ENCODE measurements around the gene LDHA. TPM values are rescaled to one million over a fixed set of nuclear protein-coding genes. Genes with fewer than 3 reads are reported as not detected.

The LDHA gene
- total RNA-seq: 183 and 271 TPM in 2 replicates

DNA sequence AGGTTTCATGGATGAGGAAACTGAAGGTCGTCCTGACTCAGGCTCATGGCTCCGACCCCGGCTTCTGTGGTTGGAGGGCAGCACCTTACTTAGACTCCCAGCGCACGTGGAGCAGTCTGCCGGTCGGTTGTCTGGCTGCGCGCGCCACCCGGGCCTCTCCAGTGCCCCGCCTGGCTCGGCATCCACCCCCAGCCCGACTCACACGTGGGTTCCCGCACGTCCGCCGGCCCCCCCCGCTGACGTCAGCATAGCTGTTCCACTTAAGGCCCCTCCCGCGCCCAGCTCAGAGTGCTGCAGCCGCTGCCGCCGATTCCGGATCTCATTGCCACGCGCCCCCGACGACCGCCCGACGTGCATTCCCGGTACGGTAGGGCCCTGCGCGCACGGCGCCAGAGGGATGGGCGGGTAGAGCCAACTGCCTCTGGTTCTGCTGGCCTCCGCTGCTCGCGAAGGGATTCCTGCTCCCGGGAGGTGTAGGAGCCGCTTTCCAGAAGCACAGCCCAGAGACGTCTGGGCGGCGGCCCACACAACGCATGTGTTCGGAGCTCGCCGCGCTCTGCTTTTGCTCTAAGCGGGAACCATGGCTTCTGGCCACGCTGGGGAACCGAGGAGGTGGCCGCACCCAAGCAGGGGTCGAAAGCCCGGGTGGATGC lies at the start of gene LDHA:
Gene LDHA, plus strand, starts transcription at position 289 of the 653 bp plus-strand sequence. CDS start 2,280 bp downstream, outside the sequence.
- DNase-seq (ENCODE audit: low read depth in 2 of 2): peak; percentile 85 to 97

DNA sequence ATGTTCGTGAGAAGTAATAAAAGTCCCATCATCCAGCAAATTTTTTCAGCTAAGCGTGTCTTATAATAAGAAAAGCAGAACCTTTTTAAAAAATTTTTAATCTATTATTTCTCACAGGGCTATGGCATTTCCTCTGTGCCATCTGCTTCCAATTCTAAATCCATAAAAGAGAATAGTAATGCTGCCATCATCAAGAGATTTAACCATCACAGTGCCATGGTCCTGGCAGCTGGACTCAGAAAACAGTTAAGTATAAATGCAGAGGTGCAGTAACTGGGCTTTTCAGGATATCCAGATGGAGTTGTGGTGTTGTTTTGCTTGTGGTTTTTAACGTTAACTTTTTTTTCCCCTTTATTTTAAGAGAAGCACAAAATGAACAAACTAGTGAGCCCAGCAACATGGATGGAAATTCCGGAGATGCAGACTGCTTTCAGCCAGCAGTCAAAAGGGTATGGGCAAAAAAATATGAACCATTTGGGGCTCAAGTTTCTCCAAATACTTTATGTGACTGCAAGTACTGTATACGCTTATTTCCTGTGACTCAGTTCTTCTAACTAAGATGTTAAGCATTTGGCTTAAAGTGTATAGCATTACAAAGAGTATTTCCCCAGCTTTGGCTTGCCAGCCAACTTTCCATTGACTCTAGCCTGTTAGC lies 46.8 kb upstream of the LDHA start:
- peak in 1 of 2 donors; percentile 25 for DNase-seq (ENCODE audit: low read depth in 2 of 2)

DNA sequence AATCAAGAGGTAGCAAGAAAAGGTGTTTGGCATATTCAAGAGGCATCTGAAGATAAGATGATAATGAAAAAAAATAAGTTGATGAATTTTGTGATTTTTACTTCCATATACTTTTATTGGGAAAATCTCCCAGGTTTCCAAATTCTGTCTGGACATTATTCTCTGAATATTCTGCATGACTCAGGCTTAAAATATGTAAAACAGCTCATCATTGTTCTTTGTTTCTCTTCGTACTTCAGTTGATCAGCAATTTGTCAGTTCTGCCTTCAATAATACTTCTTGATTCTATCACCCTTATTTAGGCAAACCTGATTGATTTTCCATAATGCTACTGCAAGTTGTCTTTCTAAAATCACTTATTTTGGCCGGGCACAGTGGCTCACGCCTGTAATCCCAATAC lies 41.8 kb upstream of the LDHA start:
- peak in 1 of 2 donors; percentile 19 for DNase-seq (ENCODE audit: low read depth in 2 of 2)

DNA sequence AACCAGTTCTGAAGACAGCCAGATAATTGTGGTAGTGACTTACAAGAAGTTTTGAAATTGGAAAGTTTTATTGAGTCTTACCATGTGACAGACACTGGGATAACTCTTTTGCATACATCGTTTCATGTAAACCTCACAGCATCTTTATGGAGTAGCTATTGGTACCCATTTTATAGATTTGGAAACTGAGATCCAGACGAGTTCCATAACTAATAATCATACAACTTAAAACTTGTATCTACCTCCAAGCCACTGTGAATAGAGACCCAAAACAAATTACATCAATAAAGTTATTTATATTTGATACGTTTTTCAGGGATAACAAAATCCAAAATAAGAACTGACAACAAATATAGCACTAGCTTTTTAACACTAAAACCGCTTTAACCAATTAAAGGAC lies 35.7 kb upstream of the LDHA start:
- no peak for DNase-seq (ENCODE audit: low read depth in 2 of 2)

GRCh38 chr11:18361154-18361553 lies 33.2 kb upstream of the LDHA start:
- no peak for DNase-seq (ENCODE audit: low read depth in 2 of 2)

DNA sequence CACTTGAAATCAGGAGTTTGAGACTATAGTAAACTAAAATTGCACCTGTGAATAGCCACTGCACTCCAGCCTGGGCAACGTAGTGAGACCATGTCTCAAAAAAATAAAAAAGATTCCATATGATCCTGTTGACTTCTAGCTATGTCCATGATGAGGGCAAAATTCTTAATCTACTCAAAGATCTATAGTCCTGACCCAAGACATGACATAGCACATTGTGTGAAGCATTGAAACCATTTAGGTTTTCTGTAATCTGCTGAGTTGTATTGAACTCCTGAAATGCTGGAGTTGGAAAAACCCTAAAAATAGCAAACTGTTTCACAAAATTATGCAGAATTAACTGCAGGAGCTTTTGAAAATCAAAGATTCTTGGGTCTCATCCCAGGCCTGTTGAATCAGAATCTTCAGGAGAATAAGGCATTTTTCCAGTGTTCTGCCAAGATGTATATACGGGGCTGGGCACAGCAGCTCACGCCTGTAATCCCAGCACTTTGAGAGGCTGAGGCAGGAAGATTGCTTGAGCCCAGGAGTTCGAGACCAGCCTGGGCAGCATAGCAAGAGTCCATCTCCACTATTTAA lies 29.8 kb upstream of the LDHA start:
- DNase-seq (ENCODE audit: low read depth in 2 of 2): no peak

- no peak for DNase-seq (ENCODE audit: low read depth in 2 of 2)
Observed at GRCh38 chr11:18365741-18366140, 28.6 kb upstream of the LDHA start.

GRCh38 chr11:18366286-18366685 lies 28.1 kb upstream of the LDHA start:
- no peak for DNase-seq (ENCODE audit: low read depth in 2 of 2)

DNA sequence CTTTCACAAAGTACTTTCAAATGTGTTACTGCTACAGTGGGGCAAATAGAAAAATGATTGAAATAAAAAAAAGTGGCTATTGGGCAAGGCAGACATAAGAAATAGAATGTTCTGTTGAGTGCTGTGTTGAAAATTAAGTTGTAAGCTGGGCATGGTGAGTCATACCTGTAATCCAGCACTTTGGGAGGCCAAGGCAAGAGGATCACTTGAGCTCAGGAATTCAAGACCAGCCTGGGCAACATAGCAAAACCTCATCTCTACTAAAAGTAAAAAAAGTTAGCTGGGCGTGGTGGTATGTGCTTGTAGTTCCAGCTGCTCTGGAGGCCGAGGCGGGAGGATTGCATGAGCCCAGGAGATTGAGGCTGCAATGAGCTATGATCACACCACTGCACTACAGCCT lies 26.9 kb upstream of the LDHA start:
- DNase-seq (ENCODE audit: low read depth in 2 of 2): no peak

DNA sequence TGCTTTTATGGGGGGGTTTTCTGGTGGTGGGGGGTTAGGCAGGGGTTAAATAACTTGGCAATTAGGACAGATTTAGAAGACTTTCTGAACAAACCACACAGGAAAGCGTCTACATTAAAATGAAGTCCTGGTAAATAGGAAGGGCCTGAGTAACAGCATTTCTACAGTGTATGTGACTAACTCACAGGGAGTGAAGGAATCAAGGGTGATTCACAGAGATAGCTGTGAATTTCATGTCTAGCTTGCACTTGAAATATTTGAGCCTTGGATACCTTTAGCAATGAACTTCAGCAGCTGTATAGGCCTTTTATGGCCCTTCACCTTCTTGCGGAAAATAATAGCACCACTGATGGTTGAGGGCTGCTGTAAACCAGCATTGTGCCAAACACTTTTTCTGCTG lies 26.1 kb upstream of the LDHA start:
- no peak for DNase-seq (ENCODE audit: low read depth in 2 of 2)

DNA sequence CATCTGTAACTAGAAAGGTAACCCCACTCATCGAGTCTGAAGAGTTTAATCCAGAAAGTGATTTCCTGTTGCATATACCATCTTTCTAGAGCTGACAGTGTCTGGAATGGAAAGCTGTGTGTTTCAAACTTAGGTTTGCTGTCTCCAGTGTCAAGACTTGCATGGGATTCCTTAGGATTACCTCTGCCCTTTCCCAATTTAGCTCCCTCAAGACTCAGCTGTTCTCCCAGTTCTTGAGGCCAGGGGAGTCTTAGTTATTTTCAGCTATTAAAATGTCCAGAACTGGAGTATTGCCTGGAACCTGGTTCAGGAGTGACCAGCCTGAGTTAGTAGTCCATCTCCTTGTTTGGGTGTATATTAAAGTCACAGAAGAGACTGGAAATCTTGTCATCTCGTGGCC lies 25.0 kb upstream of the LDHA start:
- no peak for DNase-seq (ENCODE audit: low read depth in 2 of 2)

DNA sequence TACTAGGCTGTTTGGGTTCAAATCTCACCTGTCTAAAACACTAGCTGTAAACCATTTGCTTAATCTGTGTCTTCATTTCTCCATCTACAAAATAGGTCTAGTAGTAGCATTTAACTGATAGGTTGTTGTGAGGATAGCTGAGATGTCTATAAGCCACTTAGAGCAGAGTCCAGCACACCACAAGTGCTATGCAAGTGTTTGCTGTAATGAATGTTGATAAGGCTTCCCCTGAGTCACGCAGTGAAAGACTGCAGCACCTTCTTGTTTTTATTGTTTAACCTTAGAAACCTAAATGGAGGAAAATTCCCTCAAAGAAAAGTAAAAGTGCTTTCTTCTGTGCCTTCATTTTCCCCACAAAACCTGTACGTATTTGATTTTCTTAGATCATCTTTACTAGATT lies 23.1 kb upstream of the LDHA start:
- DNase-seq (ENCODE audit: low read depth in 2 of 2): no peak

- no peak for DNase-seq (ENCODE audit: low read depth in 2 of 2)
Observed at GRCh38 chr11:18372201-18372600, 22.2 kb upstream of the LDHA start.

DNA sequence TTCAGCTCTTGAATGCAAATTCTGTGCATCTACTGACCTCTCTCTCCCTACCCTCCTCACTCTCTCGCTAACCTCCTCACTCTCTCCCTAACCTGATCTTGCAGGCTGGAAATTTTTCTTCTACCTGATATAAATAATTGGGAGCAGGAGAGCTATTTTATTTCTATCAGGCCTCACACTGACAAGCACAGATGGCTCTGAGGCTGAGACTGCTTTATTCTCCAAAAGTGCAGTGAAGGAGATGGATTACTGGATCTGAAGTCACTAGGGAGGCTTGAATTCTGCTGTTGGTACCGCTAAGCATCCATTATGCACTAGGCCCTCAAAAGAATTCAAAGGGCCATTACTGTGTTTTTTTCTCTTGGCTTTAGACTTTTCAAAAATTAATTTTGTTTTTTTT lies 19.4 kb upstream of the LDHA start:
- no peak for DNase-seq (ENCODE audit: low read depth in 2 of 2)

DNA sequence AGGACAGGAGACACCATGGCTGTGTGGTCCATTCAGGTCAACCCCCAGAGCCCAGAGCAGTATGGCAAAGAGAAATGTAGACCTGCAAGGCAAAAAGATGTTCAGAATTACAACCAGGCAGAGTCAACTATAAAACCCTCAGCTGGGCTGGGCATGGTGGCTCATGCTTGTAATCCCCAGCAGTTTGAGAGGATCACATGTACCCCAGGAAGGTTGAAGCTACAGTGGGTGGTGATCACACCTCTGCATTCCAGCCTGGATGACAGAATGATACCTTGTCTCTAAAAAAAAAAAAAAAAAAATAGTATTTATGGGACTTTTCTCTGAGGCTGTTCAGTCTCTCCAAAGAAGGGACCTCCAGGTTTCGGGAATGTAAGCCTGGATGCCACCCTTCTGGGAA lies 18.4 kb upstream of the LDHA start:
- no peak for DNase-seq (ENCODE audit: low read depth in 2 of 2)

- no peak for DNase-seq (ENCODE audit: low read depth in 2 of 2)
Observed at GRCh38 chr11:18379201-18379600, 15.2 kb upstream of the LDHA start.

DNA sequence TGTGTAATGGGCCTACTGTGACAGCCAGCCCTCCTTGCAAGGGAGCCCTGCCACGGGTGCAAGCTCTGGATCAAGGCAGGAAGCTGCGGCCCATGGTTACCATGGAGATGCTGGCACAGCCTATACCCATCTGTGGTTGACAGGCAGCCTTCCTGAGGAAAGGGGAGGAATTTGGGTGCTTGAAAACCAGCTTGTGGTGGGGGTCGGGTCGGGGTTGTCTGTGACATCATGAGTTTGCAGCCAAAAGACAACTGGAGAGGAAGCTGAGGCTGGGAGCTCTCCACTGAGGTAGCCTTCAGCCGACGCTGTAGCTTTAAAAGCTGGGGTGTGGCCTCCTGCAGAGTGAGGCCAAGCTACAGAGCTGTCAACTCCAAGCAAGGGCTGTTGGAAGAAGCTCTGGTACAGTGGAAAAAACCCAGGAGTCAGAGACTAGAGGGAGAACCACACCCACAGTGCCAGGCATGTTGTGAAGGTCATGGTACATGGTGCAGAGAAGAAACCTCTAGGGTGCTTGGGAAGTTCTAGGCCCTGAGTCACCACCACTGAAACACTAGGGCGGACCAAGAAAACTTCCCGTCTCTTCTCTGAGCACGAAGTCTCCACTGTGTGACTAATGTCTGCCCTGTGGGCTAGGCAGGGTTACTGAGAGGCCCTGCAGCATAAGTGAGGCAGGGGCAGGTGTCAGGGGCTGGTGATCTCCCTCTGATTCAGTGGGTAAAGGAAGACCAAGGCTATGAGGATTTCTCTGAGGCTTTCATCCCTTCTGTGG lies 10.8 kb upstream of the LDHA start:
- DNase-seq (ENCODE audit: low read depth in 2 of 2): peak in 1 of 2 donors; percentile 85

DNA sequence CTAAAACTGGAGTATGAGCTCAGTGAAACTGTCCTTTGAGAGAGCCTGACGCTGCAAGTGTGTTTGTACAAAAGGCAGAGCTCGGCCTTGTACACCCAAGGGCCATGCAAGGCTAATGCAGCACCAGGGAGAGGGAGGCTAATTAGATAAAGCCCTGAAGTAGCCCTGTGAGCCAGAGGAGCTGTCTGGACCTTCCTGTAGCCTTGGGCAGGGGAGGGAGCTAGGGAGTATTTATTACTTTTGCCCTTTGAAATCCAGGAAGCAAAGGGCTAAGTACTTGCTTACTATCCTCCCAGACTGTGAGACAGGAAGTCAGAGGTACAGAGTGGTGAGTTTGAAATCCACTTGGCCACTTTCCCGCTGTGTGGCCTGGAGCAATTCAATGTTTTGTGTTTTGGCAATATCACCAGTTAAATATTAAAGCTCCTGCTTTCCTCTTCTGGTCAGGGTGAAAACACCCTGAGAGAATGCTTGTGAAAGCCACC lies 10.2 kb upstream of the LDHA start:
- peak in 1 of 2 donors; percentile 75 for DNase-seq (ENCODE audit: low read depth in 2 of 2)

- no peak for DNase-seq (ENCODE audit: low read depth in 2 of 2)
Observed at GRCh38 chr11:18390088-18390487, 4.3 kb upstream of the LDHA start.

GRCh38 chr11:18392434-18393321 lies 1.7 kb upstream of the LDHA start:
- no peak for DNase-seq (ENCODE audit: low read depth in 2 of 2)

Measured in dermis microvascular lymphatic vessel endothelial cell (primary cell).